ENCODE results near the gene EXD3.

DNA sequence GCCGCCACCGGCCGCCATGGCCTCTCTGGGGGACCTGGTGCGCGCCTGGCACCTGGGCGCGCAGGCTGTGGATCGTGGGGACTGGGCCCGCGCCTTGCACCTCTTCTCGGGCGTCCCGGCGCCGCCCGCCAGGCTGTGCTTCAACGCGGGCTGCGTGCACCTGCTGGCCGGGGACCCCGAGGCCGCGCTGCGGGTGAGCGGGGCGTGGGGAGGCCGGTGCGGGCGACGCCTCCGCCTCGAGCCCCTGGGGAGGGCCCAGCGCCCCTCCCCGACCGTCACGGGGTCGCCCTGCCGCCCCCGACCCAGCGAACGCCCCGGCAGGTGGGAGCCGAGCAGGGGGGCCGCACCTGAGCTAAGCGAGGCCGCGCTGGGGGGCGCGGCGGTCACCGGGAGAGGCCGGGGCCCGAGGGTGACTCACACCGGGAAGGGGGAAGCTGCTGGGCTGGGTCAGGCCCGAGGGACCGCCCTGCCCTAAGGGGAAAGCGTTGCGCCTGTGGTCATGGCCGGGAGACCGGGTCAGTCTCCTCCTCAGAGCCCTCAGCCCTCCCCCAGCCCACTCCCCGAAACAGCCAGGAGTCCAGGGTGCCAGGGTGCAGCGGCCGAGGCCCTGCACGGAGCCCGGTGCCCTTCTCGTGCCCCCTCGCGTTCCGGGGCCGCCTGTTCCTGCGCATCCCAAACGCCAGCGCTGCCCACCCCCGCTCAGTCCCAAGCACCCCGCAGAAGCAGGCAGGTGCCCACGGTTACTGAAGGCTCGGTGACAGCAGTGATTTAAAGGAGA is 741 bp upstream of the EXD3 start:
- no peak for TF ChIP-seq RFX5 (IDR thresholded peaks at IDR 0.05; ENCODE audit: low read length)
- no peak for TF ChIP-seq EP300 (IDR thresholded peaks at IDR 0.05; ENCODE audit: borderline replicate concordance in 1 of 2, low read depth in 1 of 2, low read length in 1 of 2)
- TF ChIP-seq, protein P1, sequence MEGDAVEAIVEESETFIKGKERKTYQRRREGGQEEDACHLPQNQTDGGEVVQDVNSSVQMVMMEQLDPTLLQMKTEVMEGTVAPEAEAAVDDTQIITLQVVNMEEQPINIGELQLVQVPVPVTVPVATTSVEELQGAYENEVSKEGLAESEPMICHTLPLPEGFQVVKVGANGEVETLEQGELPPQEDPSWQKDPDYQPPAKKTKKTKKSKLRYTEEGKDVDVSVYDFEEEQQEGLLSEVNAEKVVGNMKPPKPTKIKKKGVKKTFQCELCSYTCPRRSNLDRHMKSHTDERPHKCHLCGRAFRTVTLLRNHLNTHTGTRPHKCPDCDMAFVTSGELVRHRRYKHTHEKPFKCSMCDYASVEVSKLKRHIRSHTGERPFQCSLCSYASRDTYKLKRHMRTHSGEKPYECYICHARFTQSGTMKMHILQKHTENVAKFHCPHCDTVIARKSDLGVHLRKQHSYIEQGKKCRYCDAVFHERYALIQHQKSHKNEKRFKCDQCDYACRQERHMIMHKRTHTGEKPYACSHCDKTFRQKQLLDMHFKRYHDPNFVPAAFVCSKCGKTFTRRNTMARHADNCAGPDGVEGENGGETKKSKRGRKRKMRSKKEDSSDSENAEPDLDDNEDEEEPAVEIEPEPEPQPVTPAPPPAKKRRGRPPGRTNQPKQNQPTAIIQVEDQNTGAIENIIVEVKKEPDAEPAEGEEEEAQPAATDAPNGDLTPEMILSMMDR (IDR thresholded peaks at IDR 0.05) = no peak
- TF ChIP-seq FOXJ3 (CRISPR knock-in tag; IDR thresholded peaks at IDR 0.05) = no peak

Data from SK-N-SH (cell line).